Germinal center (tissue), 1 donor: Measurements from ENCODE around the gene L1TD1.
"Not testable (repeated sequence)": the region's sequence is repeated elsewhere in the genome, so short reads cannot be mapped to it uniquely, and the experiment has no call there.

Experiments used
- DNase-seq: peaks from one replicate; pipeline ENCODE4 v3.0.0; 2012; ENCODE audit warnings: mixed read lengths, low spot score

Gene L1TD1, protein sequence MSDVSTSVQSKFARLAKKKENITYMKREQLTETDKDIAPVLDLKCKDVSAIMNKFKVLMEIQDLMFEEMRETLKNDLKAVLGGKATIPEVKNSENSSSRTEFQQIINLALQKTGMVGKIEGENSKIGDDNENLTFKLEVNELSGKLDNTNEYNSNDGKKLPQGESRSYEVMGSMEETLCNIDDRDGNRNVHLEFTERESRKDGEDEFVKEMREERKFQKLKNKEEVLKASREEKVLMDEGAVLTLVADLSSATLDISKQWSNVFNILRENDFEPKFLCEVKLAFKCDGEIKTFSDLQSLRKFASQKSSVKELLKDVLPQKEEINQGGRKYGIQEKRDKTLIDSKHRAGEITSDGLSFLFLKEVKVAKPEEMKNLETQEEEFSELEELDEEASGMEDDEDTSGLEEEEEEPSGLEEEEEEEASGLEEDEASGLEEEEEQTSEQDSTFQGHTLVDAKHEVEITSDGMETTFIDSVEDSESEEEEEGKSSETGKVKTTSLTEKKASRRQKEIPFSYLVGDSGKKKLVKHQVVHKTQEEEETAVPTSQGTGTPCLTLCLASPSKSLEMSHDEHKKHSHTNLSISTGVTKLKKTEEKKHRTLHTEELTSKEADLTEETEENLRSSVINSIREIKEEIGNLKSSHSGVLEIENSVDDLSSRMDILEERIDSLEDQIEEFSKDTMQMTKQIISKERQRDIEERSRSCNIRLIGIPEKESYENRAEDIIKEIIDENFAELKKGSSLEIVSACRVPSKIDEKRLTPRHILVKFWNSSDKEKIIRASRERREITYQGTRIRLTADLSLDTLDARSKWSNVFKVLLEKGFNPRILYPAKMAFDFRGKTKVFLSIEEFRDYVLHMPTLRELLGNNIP

GRCh38 chr1:62194651-62195544 is at the start of gene L1TD1:
Gene L1TD1, plus strand, starts transcription at chr1:62194849. Its CDS starts 11,780 bp downstream, at chr1:62206629.
- DNase-seq, result no peak

GRCh38 chr1:62159940-62160348 is 34.7 kb upstream of the L1TD1 start:
- no peak for DNase-seq

DNA sequence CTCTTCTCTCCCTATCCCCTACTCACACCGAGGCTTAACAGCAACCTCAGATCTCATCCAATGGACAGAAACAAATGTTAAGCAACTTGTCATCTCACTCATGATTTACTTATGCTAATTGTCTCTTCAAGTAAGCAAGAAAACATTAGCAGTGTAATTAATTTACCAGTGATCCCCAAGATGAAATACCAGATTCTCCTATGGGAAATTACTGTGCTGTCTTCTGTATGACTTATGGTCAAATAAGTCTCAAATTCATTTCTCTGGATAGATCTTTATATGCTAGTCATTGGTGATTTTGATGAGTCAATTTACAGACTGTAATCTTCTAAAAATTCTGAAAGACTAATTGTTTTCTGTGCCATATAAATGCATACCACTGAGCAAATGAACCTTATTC is 32.9 kb upstream of the L1TD1 start:
- no peak for DNase-seq

GRCh38 chr1:62170380-62170779 is 24.3 kb upstream of the L1TD1 start:
- DNase-seq, result not testable (repeated sequence)

- DNase-seq, result peak; percentile 16
Measured at GRCh38 chr1:62175568-62176179, 19.0 kb upstream of the L1TD1 start.

GRCh38 chr1:62176597-62177312 is 17.9 kb upstream of the L1TD1 start:
- DNase-seq, result no peak

GRCh38 chr1:62177621-62178020 is 17.0 kb upstream of the L1TD1 start:
- DNase-seq, result no peak

- DNase-seq, result no peak
Measured at GRCh38 chr1:62178372-62178771, 16.3 kb upstream of the L1TD1 start.

GRCh38 chr1:62180054-62180453 is 14.6 kb upstream of the L1TD1 start:
- DNase-seq, result not testable (repeated sequence)

GRCh38 chr1:62180639-62181038 is 14.0 kb upstream of the L1TD1 start:
- DNase-seq, result no peak

GRCh38 chr1:62181532-62181931 is 13.1 kb upstream of the L1TD1 start:
- DNase-seq, result no peak

GRCh38 chr1:62182157-62182556 is 12.5 kb upstream of the L1TD1 start:
- not testable (repeated sequence) for DNase-seq

GRCh38 chr1:62183164-62184020 is 11.3 kb upstream of the L1TD1 start:
- not testable (repeated sequence) for DNase-seq

- DNase-seq, result no peak
Measured at GRCh38 chr1:62184336-62184735, 10.3 kb upstream of the L1TD1 start.

DNA sequence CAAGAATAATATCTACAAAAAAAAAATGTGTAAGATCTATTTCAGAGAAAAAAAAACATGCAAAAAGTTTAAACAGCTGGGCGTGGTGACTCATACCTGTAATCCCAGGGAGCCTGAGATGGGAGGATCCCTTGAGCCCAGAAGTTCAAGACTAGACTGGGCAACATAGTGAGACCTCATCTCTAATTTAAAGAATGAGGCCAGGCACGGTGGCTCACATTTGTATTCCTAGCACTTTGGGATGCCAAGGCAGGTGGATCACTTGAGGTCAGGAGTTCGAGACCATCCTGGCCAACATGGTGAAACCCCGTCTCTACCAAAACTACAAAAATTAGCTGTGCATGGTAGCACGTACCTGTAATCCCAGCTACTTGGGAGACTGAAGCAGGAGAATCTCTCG is 9.4 kb upstream of the L1TD1 start:
- not testable (repeated sequence) for DNase-seq

GRCh38 chr1:62185677-62186076 is 9.0 kb upstream of the L1TD1 start:
- no peak for DNase-seq

GRCh38 chr1:62187548-62187947 is 7.1 kb upstream of the L1TD1 start:
- DNase-seq, result no peak

DNA sequence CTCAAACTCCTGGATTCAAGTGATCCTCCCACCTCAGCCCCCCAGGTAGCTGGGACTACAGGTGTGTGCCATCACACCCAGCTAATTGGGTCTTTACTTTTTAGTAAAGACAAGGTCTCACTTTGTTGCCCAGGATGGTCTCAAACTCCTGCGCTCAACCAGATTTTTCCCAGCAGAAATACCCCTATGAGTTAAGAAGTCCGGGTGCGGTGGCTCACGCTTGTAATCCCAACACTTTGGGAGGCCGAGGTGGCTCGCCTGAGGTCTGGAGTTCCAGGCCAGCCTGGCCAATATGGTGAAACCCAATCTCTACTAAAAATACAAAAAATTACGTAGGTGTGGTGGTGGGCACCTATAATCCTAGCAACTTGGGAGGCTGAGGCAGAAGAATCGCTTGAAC is 6.5 kb upstream of the L1TD1 start:
- no peak for DNase-seq

- DNase-seq, result no peak
Measured at GRCh38 chr1:62196086-62196690, 1.5 kb downstream of the L1TD1 start.
